ENCODE results near the gene MOGAT2. TPM values are rescaled to one million over a fixed set of nuclear protein-coding genes. Genes with fewer than 3 reads are reported as not detected.
A peak's percentile ranks its signal among the peaks of the same experiment; 100 is the strongest.

MOGAT2 gene
- total and polyA plus RNA-seq, 2 of the 13 experiments (the other 11 are each of a cell fraction or from before 2014, with no cell fraction given): 27.2 to 27.8 TPM

GRCh38 chr11:75734491-75735180 lies 17.0 kb downstream of the MOGAT2 start (continued):
- TF ChIP-seq, protein P1, sequence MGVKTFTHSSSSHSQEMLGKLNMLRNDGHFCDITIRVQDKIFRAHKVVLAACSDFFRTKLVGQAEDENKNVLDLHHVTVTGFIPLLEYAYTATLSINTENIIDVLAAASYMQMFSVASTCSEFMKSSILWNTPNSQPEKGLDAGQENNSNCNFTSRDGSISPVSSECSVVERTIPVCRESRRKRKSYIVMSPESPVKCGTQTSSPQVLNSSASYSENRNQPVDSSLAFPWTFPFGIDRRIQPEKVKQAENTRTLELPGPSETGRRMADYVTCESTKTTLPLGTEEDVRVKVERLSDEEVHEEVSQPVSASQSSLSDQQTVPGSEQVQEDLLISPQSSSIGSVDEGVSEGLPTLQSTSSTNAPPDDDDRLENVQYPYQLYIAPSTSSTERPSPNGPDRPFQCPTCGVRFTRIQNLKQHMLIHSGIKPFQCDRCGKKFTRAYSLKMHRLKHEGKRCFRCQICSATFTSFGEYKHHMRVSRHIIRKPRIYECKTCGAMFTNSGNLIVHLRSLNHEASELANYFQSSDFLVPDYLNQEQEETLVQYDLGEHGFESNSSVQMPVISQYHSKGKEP (CRISPR knock-in tag; IDR thresholded peaks at IDR 0.05): no peak
- TF ChIP-seq TSC22D2 (CRISPR knock-in tag; IDR thresholded peaks at IDR 0.05; ENCODE audit: borderline replicate concordance) (no peak), IKZF4 (CRISPR knock-in tag; IDR thresholded peaks at IDR 0.05; ENCODE audit: borderline replicate concordance, low read depth, not compliant biosample characterization) (no peak), MAFG (CRISPR knock-in tag; IDR thresholded peaks at IDR 0.05) (peak; percentile 32; the same call in 1 of the 2 replicates), ZFP36L1 (CRISPR knock-in tag; IDR thresholded peaks at IDR 0.05) (no peak), AKNA (CRISPR knock-in tag; IDR thresholded peaks at IDR 0.05; ENCODE audit: borderline replicate concordance) (no peak), GABPB1 (CRISPR knock-in tag; IDR thresholded peaks at IDR 0.05) (peak; percentile 44; the same call in 1 of the 2 replicates), ASH2L (IDR thresholded peaks at IDR 0.05; ENCODE audit: insufficient read length, low read depth, low read length) (no peak), NAIF1 (CRISPR knock-in tag; IDR thresholded peaks at IDR 0.05; ENCODE audit: borderline replicate concordance) (no peak), ZNF713 (CRISPR knock-in tag; IDR thresholded peaks at IDR 0.05) (no peak), ZKSCAN8 (CRISPR knock-in tag; IDR thresholded peaks at IDR 0.05; ENCODE audit: borderline replicate concordance) (no peak), PAF1 (CRISPR knock-in tag; IDR thresholded peaks at IDR 0.05) (no peak), ZNF605 (CRISPR knock-in tag; IDR thresholded peaks at IDR 0.05) (no peak), TRIM24 (CRISPR knock-in tag; IDR thresholded peaks at IDR 0.05) (no peak), ATRX (CRISPR knock-in tag; IDR thresholded peaks at IDR 0.05; ENCODE audit: borderline replicate concordance) (no peak), ZNF564 (CRISPR knock-in tag; IDR thresholded peaks at IDR 0.05) (no peak), CEBPB (IDR thresholded peaks at IDR 0.05; ENCODE audit: borderline replicate concordance, low read depth, low read length) (no peak), FOXM1 (CRISPR knock-in tag; IDR thresholded peaks at IDR 0.05) (no peak), RFX3 (CRISPR knock-in tag; IDR thresholded peaks at IDR 0.05) (no peak), KLF6 (CRISPR knock-in tag; IDR thresholded peaks at IDR 0.05) (no peak), SP5 (CRISPR knock-in tag; IDR thresholded peaks at IDR 0.05; ENCODE audit: borderline replicate concordance, low read depth) (peak; percentile 57), ELF3 (CRISPR knock-in tag; IDR thresholded peaks at IDR 0.05) (peak; percentile 74)
- TF ChIP-seq, protein P2, sequence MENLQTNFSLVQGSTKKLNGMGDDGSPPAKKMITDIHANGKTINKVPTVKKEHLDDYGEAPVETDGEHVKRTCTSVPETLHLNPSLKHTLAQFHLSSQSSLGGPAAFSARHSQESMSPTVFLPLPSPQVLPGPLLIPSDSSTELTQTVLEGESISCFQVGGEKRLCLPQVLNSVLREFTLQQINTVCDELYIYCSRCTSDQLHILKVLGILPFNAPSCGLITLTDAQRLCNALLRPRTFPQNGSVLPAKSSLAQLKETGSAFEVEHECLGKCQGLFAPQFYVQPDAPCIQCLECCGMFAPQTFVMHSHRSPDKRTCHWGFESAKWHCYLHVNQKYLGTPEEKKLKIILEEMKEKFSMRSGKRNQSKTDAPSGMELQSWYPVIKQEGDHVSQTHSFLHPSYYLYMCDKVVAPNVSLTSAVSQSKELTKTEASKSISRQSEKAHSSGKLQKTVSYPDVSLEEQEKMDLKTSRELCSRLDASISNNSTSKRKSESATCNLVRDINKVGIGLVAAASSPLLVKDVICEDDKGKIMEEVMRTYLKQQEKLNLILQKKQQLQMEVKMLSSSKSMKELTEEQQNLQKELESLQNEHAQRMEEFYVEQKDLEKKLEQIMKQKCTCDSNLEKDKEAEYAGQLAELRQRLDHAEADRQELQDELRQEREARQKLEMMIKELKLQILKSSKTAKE (CRISPR knock-in tag; IDR thresholded peaks at IDR 0.05; ENCODE audit: borderline replicate concordance): no peak
